GM19324 (cell line): ENCODE results near the gene INVS.

ENCODE experiments used
- ATAC-seq: cut with Tn5 transposase; IDR thresholded peaks from one replicate; pipeline ENCODE4 v1.9.1; 2021; ENCODE audit warnings: mild to moderate bottlenecking, moderate library complexity; ENCODE audit not compliant: unreplicated experiment, low FRiP score

The INVS gene

DNA sequence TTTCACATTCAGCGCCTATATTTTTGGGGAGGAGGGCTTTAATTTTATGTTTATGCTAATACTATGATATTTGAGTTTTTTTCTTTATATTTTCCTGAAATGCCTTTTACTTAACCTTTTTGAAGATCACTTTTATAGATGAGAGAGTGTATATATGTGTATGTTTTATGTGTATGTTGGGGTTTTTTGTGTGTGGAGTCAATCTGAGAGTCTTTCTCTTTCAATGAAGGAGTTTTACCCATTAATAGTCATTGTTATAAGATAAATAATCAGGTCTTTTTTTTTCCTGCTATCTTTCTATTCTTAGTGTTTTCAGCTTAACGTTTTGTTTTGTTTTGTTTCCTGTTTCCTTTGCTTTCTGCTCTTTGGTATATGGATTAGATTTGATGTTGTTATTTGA lies 141.5 kb downstream of the INVS start:
- no peak for ATAC-seq

DNA sequence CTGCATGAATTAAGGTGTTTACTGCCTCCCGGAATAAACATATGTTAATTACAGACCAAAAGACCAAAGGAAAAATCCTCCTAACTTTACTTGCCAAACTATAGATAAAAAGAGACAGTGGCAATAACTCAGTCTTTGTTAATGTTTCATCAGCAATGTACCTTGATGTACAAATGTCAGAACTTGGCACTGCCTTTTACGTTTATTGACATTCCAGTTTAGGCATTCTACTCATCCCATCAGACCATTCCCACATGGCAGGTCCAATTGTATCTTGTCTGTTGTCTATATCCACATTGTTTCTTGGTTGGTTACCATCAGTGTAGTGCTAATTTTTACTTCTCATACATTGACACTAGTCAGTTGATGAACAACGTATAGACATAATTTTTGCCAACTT lies 168.2 kb downstream of the INVS start:
- no peak for ATAC-seq

DNA sequence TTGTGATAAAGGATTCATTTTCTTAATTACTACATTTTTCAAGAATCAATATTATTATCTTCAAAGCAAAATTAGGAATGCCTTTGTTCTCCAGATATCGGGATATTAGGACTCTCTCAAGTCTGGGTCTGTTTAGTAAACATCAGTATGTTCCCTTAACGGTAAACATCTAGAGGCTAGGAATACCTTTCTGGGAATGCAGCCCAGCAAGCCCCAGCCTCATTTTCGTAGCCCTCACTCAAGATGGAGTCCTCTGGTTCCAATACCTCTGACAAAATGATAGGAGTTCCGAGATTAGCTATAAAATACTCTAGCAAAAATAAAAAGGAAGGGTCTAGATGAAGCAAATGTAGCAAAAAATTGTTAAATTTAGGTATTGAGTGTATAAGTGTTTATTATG lies 169.2 kb downstream of the INVS start:
- no peak for ATAC-seq

DNA sequence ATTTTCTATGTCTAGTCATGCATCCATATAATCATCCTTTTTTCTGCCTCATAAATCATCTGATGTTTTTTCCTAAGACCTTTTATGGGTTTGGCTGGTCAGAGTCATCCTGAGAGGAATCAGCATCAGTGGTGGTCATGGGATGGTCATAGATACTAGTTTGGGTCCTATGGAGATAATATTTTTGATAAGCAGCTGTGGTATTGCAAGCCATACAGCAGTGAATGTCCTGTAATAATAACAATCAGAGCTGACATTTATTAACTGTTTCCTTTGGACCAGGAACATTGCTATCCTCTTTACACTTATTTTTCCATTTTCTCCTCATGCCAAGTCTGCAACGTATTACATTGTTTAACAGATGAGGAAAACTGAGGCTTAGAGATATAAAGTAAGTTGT lies 170.6 kb downstream of the INVS start:
- no peak for ATAC-seq

DNA sequence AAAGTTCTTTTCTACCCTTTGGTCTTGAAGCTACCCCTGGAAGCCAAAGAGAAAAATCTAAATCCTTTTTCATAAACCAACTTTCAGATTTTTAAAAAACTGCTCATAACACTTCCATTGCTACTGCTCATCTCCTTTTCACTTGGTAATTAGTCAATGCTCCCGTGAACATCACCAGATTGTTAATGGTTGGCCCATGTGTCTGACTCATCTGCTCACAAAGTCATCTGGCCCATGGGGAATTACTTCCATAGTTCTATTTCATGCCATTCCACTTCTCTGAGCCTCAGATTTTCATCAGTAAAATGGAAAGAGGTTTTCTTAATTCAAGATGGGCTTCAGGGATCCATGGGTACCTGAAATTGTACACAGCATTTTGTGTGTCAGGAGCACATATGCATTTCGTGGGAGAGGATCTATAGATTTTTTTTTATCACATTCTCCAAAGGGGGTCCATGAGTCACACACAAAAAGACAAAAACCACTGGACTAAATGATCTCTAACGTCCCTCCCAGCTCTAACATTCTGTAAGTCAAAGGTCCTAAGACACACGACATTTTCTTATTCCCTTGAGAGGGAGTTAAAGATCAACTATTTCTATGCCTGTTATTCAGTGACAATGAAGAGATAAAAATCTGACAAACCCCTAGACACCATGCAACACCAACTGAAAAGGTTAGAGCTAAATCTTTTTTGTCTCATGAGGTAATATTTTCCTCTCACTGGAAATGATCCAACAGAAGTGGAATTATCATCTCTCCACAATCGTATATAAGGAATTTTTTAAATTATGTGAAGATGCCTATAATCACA lies 178.3 kb downstream of the INVS start:
- no peak for ATAC-seq

DNA sequence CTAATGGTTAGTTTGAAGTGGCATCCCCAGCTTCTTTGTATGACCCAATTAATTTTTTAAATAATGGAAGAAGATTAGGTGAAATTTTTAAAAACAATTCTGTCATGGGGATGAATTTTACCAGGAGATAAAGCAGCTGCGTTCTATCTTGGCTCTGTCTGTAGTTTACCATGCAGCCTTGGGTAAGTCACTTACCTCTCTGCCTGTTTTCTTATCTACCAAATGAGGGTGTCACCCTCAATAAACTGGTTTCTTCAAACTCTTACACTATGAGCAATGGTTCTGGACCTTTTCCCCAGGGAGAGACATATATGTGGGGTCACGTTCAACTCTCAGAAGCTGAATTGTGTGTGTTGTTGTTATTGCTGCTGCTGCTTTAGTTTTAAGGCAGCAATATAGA lies 182.0 kb downstream of the INVS start:
- ATAC-seq, result no peak

DNA sequence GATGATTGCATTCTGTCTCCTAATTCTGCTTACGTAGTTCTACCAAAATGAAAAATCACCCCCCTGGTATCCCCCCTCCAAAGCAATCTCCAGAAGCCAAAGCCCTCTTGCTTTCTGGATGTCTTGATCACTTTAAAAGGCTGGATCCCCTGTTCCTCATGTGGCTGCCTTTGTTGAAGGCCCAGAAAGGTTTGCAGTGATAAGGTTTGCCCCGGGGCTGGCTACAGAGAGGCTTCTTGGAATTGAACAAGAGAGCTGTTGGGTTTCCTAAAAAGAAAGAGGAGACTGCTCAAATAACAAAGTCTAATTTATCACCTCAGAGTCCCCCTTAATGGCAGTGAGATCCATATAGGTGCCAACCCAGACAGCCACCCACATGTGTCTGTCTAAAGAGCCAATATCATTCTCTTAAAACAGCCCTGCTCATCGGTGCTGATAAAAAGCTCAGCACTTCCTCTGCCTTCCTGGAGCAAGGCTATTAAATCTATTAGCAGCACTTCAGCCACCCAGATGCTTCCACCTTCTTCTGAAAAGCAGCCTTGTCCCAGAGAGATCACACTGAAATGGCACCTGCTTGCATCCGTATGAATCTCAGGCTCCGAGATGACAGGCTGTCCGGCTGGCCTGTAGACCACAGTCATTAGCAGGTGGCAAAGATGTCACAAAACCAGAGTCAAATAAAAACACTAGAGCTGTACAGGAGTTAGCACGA lies 182.8 kb downstream of the INVS start:
- ATAC-seq, result no peak

DNA sequence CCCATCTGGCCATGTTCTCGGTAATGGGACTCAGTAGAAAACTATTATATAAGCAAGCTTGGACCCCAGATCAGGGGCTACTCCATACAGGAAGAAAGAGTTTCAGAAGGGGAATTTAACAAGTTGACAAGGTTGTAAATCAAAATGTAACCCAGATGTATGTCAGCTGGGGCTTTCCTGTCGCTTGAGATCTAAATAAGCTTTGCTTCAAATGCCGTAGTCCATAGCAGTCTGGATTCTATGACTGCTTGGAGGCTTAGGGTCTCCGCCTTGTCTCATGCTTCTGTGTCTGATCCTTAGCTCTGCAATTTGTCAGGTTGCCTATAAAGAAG lies 183.3 kb downstream of the INVS start:
- ATAC-seq, result no peak

DNA sequence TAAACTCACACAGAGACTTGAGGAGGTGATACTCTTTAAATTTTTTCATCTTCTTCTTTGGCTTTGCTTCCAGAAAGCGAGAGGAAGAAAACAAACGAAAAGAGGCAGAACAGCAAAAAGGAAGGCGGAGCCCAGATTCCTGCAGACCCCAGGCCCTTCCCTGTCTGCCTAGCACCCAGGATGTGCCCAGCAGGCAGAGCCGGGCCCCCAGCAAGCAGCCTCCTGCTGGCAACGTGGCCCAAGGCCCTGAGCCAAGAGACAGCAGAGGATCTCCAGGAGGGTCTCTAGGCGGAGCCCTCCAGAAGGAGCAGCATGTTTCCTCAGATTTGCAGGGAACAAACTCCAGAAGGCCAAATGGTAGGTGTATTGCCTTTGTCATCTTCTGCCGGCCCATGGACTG lies 185.2 kb downstream of the INVS start:
- ATAC-seq, result no peak

DNA sequence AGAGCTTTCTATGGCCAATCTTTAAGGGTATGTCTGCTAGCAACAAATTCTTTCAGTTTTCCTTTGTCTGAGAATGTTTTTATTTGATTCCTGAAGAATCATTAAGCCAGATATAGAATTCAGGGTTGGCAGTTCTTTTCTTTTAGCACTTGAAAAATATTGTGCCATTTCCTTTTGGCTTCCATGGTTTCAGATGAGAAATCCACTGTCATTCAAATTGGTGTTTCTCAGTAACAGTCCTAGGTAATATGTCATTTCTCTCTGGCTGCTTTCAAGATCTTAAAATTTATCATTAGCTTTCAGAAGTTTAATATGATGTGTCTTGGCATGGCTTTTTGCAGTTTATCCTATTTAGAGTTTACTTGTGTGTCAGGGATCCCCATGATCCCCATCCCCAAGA lies 186.0 kb downstream of the INVS start:
- ATAC-seq, result no peak

DNA sequence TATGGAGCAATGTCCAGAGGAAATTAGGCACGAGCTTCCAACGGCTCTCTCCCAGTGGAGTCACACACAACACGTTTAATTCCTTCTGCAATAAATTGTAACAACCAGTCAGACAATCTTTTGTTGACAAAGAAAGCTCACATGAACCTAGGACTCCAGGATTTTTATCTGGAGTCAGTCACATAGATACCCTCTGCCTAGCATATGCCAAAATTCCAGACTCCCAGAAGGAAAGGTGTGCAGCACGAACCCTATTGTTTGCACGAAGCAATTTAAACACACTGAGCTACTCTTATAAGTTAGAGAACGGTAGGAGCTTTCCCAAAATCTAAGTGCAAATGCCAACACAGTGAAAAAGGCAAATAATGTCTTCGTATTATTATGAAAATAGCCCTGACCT lies 186.6 kb downstream of the INVS start:
- ATAC-seq, result no peak

DNA sequence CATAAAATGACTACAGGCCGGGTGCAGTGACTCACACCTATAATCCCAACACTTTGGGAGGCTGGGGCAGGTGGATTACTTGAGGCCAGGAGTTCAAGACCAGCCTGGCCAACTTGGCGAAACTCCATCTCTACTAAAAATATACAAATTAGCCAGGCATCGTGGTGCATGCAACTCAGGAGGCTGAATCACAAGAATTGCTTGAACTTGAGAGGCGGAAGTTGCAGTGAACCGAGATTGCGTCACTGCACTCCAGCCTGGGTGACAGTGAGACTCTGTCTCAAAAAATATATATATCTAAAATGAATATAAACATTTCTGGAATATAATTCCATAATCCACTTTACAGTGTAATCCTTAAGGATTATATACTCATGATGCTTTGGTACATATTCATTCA lies 187.2 kb downstream of the INVS start:
- ATAC-seq, result no peak

DNA sequence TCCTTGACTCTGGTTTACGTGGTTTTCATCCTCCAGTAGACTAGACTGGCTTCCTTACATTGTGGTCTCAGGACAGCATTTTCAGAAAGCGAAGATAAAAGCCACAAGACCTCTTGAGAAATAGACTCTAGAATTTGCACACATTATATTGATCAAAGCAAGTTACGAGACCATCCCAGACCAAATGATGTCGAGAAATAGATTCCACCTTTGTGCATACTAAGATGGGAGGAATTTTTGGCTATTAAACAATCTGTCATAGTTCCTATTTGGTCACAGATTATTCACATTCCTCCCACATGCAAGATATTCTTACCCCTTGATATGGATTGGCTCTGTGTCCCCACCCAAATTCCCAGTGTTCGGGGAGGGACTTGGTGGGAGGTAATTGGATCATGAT lies 188.1 kb downstream of the INVS start:
- no peak for ATAC-seq

DNA sequence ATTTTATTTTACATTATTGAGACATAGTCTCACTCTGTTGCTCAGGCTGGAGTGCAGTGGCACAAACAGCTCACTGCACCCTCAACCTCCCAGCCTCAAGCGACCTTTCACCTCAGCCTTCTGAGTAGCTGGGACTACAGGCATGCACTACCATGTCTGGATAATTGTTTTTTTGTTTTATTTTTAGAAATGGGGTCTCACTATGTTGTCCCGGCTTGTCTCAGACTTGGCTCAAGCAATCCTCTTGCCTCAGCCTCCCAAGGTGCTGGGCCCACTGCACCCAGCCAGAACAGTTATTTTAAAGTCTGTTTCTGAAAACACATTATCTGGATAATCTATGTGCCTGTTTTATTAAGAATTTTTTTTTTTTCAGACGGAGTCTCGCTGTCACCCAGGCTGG lies 191.7 kb downstream of the INVS start:
- no peak for ATAC-seq

DNA sequence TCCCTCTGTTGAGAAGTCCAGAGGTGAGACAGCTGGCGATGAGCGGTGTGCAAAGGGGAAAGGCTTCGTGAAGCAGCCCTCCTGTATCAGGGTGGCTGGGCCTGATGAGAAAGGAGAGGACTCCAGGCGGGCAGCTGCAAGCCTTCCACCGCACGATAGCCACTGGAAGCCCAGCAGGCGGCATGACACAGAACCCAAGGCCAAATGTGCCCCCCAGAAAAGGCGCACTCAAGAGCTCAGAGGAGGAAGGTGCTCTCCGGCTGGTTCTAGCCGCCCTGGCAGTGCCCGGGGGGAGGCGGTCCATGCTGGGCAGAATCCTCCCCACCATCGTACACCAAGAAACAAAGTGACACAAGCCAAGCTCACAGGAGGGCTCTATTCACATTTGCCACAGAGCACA lies 193.4 kb downstream of the INVS start:
- ATAC-seq, result no peak

DNA sequence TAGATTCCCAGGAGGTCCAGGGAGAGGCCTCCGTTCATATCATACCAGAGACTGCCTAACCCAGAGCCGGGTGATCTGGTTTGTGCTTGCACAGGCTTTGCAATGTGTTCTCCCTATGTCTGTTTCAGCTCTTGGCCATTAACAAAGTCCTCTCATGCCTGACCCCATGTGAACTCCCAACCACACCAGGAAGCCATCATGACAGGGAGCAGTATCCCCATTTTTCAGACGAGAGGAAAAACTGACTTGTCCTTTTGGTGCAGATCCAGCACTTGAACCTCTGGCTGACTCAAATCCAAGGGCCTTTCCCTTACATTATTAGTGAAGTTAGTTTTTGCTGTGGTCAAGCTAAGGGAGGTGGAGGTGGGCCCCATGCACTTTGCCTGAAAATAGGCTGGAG lies 195.3 kb downstream of the INVS start:
- no peak for ATAC-seq

DNA sequence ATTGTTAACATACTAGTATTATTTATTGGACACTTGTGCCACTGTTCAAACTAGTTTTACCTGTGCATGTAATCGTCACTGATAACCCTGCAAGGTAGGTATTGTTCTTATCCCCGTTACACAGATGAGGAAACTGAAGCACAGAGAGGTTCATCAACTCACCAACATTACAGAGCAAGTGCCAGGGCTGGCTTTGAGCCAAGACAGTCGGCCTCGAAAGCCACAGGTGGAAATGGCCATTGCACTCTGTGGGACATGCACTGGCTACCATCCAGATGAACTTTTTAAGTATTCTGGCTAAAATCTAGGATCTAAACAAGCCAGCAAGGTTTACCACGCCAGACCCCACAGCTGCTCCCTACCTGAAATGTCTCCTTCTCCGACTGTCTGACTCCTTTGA lies 195.8 kb downstream of the INVS start:
- ATAC-seq, result no peak

DNA sequence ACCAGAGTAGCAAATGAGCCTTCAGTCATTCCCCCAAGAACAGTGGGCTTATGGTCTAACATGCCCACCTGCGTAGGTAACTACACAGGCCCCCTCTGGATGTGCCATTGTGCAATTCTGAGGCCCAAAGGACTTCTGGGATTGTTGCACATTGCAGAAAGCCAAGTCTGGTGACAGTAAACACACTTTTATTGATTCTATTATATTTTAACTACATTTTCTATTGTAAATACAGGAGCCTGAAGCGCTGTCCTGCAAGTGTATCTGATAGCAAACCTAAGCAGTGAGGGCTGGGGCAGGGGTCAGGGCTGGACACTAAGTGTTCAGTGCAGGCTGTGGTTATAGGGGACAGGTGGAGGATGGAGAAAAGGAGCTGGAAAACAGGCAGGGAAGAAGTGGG lies 196.2 kb downstream of the INVS start:
- ATAC-seq, result no peak

DNA sequence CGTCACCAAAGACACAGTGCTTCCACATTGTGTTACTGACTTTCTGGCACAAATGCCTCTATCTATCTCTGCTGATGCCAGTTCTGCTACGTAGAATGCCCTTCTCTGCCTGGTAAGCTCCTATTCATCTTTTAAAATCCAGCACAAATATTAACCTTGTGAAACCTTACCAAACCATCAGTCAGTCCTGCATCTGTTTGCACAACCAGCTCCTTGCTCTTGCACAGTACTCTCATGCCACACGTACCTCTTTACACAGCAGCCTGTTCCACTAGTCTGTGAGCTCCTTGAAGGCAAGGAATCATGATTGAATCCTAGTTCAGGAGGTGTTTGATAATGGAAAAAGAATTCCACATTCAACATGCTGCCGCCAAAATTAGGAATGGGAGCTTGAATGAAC lies 197.4 kb downstream of the INVS start:
- ATAC-seq, result no peak

DNA sequence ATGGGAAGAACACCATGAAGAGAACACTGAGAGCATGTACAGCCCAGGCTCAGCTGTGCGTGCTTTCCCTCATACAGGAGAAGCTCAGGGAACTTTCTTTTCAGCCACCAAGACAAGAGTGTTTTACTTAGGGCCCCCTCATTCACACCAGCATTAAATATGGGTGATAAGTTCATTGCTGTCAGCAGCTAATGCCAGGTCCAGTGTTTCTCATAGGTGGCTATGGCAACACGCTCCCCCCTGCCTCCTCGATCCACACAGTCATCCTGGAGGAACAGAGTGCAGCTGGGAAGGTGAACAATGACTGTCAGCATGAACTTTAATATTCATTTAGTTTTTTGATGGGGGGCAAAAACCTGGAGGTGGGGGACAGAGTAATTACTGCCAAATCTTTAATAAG lies 199.3 kb downstream of the INVS start:
- ATAC-seq, result no peak

DNA sequence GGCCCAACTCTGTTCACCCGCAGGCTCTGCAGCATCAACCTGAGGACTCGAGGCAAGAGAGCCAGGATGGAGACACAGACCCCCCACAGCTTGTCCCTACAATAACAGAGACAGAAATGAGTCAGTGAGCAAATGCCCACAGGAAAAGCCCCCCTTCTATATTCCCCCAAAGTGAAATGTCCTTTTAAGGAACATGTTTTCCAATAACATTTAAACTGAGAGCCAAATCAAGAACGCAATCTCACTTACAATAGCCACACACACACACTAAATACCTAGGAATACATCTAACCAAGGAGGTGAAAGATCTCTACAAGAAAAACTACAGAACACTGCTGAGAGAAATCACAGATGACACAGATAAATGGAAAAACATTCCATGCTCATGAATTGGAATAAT lies 204.7 kb downstream of the INVS start:
- no peak for ATAC-seq

DNA sequence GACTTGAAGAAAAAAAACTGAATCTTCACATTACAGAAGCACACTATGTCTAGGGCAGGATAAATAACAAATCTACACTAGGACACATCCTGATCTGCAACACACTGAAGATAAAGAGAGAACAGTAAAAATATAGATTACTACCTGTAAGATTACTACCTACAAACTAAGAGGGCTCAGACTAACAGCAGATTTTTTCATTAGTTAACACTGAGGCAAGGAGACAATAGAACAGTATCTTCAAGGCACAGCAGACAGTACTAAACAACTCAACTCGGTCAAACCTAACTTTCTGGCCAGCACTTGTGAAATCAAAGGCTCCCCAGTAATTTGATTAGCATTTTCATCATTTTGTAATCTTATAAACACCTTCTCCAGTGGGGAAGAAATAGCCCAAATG lies 207.2 kb downstream of the INVS start:
- no peak for ATAC-seq
